HEK293 (cell line): ENCODE measurements around the gene TSC2.

Source experiments
- CTCF ChIA-PET: fragments of 350-600 bp; formaldehyde crosslinking; extraction: SDS; loops from one replicate; lab custom pipeline; 2021; ENCODE audit warnings: antibody characterized with exemption; lab: Yijun Ruan, JAX
- POLR2A ChIA-PET: fragments of 300-600 bp; formaldehyde crosslinking; extraction: SDS; loops from one replicate; lab custom pipeline; 2020; ENCODE audit warnings: antibody characterized with exemption, inconsistent platforms; lab: Yijun Ruan, JAX
- H3K27ac ChIP-seq: fragments of 200-500 bp; sonication (Bioruptor generic); 2 replicates; pipeline ENCODE4 v1.5.1; 2014; ENCODE audit warnings: low read depth, low read length, control low read depth, inconsistent platforms; ENCODE audit errors: extremely low read depth
- H3K36me3 ChIP-seq, 2 experiments: fragments of 200-500 bp in 1 of 2; sonication (Bioruptor generic) in 1 of 2; 1 replicate in 1 of 2; 2 replicates in 1 of 2; pipeline ENCODE4 v1.5.1; 2014 to 2017; ENCODE audit warnings: inconsistent platforms in 2 of 2, low read length in 2 of 2; ENCODE audit not compliant: control insufficient read depth in 2 of 2, insufficient read depth in 1 of 2
- H3K4me1 ChIP-seq: fragments of 200-500 bp; sonication (Bioruptor generic); 2 replicates; pipeline ENCODE4 v1.5.1; 2014; ENCODE audit warnings: mild to moderate bottlenecking, low read length, inconsistent platforms; ENCODE audit not compliant: control insufficient read depth, insufficient read depth
- H3K4me3 ChIP-seq: 2 replicates; pipeline ENCODE4 v1.5.1; 2011; ENCODE audit warnings: low read depth, mild to moderate bottlenecking, control low read depth, low read length, moderate library complexity
- H3K9me3 ChIP-seq: fragments of 200-500 bp; sonication (Bioruptor generic); 2 replicates; pipeline ENCODE4 v1.5.1; 2014; ENCODE audit warnings: low read depth, low read length, inconsistent platforms; ENCODE audit not compliant: control insufficient read depth, insufficient read depth
- GLI4 ChIP-seq: fragments of 450-650 bp; formaldehyde crosslinking; IDR thresholded peaks from 2 replicates; pipeline ENCODE4 v1.5.1; 2016; ENCODE audit warnings: missing biosample characterization, missing genetic modification characterization
- GLIS2 ChIP-seq: fragments of 450-650 bp; formaldehyde crosslinking; IDR thresholded peaks from 2 replicates; pipeline ENCODE4 v1.5.1; 2016; ENCODE audit warnings: missing biosample characterization, missing genetic modification characterization
- HIC1 ChIP-seq: fragments of 450-650 bp; formaldehyde crosslinking; IDR thresholded peaks from 2 replicates; pipeline ENCODE4 v1.5.1; 2016; ENCODE audit warnings: missing biosample characterization, missing genetic modification characterization
- KLF16 ChIP-seq: fragments of 450-650 bp; formaldehyde crosslinking; IDR thresholded peaks from 2 replicates; pipeline ENCODE4 v1.5.1; 2017; ENCODE audit warnings: missing biosample characterization, missing genetic modification characterization
- KLF9 ChIP-seq: fragments of 450-650 bp; formaldehyde crosslinking; IDR thresholded peaks from 2 replicates; pipeline ENCODE4 v1.5.1; 2016; ENCODE audit warnings: missing biosample characterization, missing genetic modification characterization, low read depth
- RBAK ChIP-seq: fragments of 450-650 bp; formaldehyde crosslinking; IDR thresholded peaks from 2 replicates; pipeline ENCODE4 v1.5.1; 2016; ENCODE audit warnings: missing biosample characterization, missing genetic modification characterization
- ZBTB20 ChIP-seq: fragments of 450-650 bp; formaldehyde crosslinking; IDR thresholded peaks from 2 replicates; pipeline ENCODE4 v1.5.1; 2016; ENCODE audit warnings: missing biosample characterization, missing genetic modification characterization
- ZBTB6 ChIP-seq: fragments of 450-650 bp; formaldehyde crosslinking; IDR thresholded peaks from 2 replicates; pipeline ENCODE4 v1.5.1; 2017; ENCODE audit warnings: missing biosample characterization, missing genetic modification characterization
- ZNF302 ChIP-seq: fragments of 450-650 bp; formaldehyde crosslinking; IDR thresholded peaks from 2 replicates; pipeline ENCODE4 v1.5.1; 2016; ENCODE audit warnings: missing biosample characterization, missing genetic modification characterization, low read depth
- ZNF501 ChIP-seq: fragments of 450-650 bp; formaldehyde crosslinking; IDR thresholded peaks from 2 replicates; pipeline ENCODE4 v1.5.1; 2016; ENCODE audit warnings: missing biosample characterization, missing genetic modification characterization
- ZNF518A ChIP-seq: fragments of 450-650 bp; formaldehyde crosslinking; conservative IDR thresholded peaks from 2 replicates; pipeline ENCODE4 v1.5.1; 2016; ENCODE audit warnings: low read depth, missing biosample characterization, missing genetic modification characterization
- ZNF521 ChIP-seq: fragments of 450-650 bp; formaldehyde crosslinking; IDR thresholded peaks from 2 replicates; pipeline ENCODE4 v1.5.1; 2017; ENCODE audit warnings: missing biosample characterization, mild to moderate bottlenecking, missing genetic modification characterization
- ZNF555 ChIP-seq: fragments of 450-650 bp; formaldehyde crosslinking; conservative IDR thresholded peaks from 2 replicates; pipeline ENCODE4 v1.5.1; 2017; ENCODE audit warnings: missing biosample characterization, mild to moderate bottlenecking, missing genetic modification characterization, inconsistent platforms
- ZNF558 ChIP-seq: fragments of 450-650 bp; formaldehyde crosslinking; IDR thresholded peaks from 2 replicates; pipeline ENCODE4 v1.5.1; 2016; ENCODE audit warnings: missing biosample characterization, missing genetic modification characterization
- ZNF585B ChIP-seq: fragments of 450-650 bp; formaldehyde crosslinking; IDR thresholded peaks from 2 replicates; pipeline ENCODE4 v1.5.1; 2016; ENCODE audit warnings: missing biosample characterization, missing genetic modification characterization
- ZNF596 ChIP-seq: fragments of 450-650 bp; IDR thresholded peaks from 2 replicates; pipeline ENCODE4 v1.5.0; 2018; ENCODE audit warnings: missing biosample characterization, mild to moderate bottlenecking, missing genetic modification characterization, moderate library complexity
- ZNF600 ChIP-seq: fragments of 450-650 bp; formaldehyde crosslinking; IDR thresholded peaks from 2 replicates; pipeline ENCODE4 v1.5.1; 2016; ENCODE audit warnings: missing biosample characterization, missing genetic modification characterization
- ZNF776 ChIP-seq: fragments of 450-650 bp; formaldehyde crosslinking; IDR thresholded peaks from 2 replicates; pipeline ENCODE4 v1.5.0; 2017; ENCODE audit warnings: missing biosample characterization, missing genetic modification characterization, borderline replicate concordance
- ZXDB ChIP-seq: fragments of 450-650 bp; formaldehyde crosslinking; IDR thresholded peaks from 2 replicates; pipeline ENCODE4 v1.5.1; 2016; ENCODE audit warnings: missing biosample characterization, missing genetic modification characterization

Gene TSC2

GRCh38 chr16:2086106-2086742 is 38.4 kb downstream of the TSC2 start (continued):
- no peak for TF ChIP-seq ZNF518A

GRCh38 chr16:2086812-2087747 is 39.3 kb downstream of the TSC2 start:
- Histone ChIP-seq H3K9me3 (no peaks in the 10 kb centered on the region), H3K4me1 (no peaks in the 10 kb centered on the region), H3K4me3 (no peak overlapping the region), H3K27ac (no peak overlapping the region), H3K36me3 (peaks cover 0 to 96% of the 10 kb centered on the region in 2 experiments; a peak in 1 of 3 replicates)
- TF ChIP-seq GLI4 = no peak
- TF ChIP-seq ZNF600 (tag by site-specific recombination) = peak; percentile 46; the same call in 1 of the 2 replicates
- no peak for TF ChIP-seq ZNF521 (tag by site-specific recombination)
- peak; percentile 52 for TF ChIP-seq ZNF585B (tag by site-specific recombination)
- ChIA-PET CTCF (interaction anchor here (0.6 kb wide), 1 partner anchor 64 kb away, joined by 4 read pairs; no protein-coding TSS in a partner anchor), POLR2A (no interaction called here)

GRCh38 chr16:2087748-2088631 is 40.2 kb downstream of the TSC2 start:
- ChIA-PET CTCF (no interaction called here), POLR2A (interaction anchor here (0.6 kb wide), 1 partner anchor 12 kb away, joined by 3 read pairs; no protein-coding TSS in a partner anchor)
- Histone ChIP-seq H3K36me3 (peaks cover 0 to 96% of the 10 kb centered on the region in 2 experiments; a peak in 1 of 3 replicates), H3K4me1 (no peaks in the 10 kb centered on the region), H3K9me3 (no peaks in the 10 kb centered on the region), H3K27ac (peak overlapping the region; percentile 30; the same call in 1 of the 2 replicates), H3K4me3 (no peak overlapping the region)
- no peak for TF ChIP-seq KLF16 (tag by site-specific recombination)
- no peak for TF ChIP-seq ZNF555 (tag by site-specific recombination)
- TF ChIP-seq ZNF501 (tag by site-specific recombination) = no peak
- TF ChIP-seq HIC1 = peak; percentile 30; the same call in 1 of the 2 replicates
- no peak for TF ChIP-seq ZXDB (tag by site-specific recombination)
- TF ChIP-seq ZNF302 (tag by site-specific recombination) = no peak
- TF ChIP-seq KLF9 (tag by site-specific recombination) = peak; percentile 31; the same call in 1 of the 2 replicates
- TF ChIP-seq ZNF596 (tag by site-specific recombination) = no peak
- 0 out of 2 replicates have a peak, but pooled peaks have one; percentile 25 for TF ChIP-seq GLIS2 (tag by site-specific recombination)
- no peak for TF ChIP-seq ZNF558 (tag by site-specific recombination)
- TF ChIP-seq RBAK = no peak
- TF ChIP-seq ZBTB6 (tag by site-specific recombination) = no peak
- TF ChIP-seq ZNF776 (tag by site-specific recombination) = no peak
- no peak for TF ChIP-seq ZBTB20
